K562 (cell line): Measurements from ENCODE around the gene RPS19BP1. TPM values are rescaled to one million over a fixed set of nuclear protein-coding genes. Genes with fewer than 3 reads are reported as not detected.
A peak's percentile ranks its signal among the peaks of the same experiment; 100 is the strongest.

Experiments
- CBFB ChIP-seq: sonication (generic); formaldehyde crosslinking; IDR thresholded peaks from 2 replicates; pipeline ENCODE4 v1.4.0; 2020; ENCODE audit warnings: mild to moderate bottlenecking, missing genetic modification reagents
- CEBPB ChIP-seq: fragments of 450-650 bp; IDR thresholded peaks from 2 replicates; pipeline ENCODE4 v1.6.1; 2016; ENCODE audit warnings: missing genetic modification characterization, missing compliant biosample characterization
- GTF2E2 ChIP-seq: fragments of 200-800 bp; sonication (Bioruptor generic); IDR thresholded peaks from 2 replicates; pipeline ENCODE4 v1.6.1; 2016; ENCODE audit warnings: missing genetic modification characterization, missing compliant biosample characterization
- HLTF ChIP-seq: fragments of 450-650 bp; IDR thresholded peaks from 2 replicates; pipeline ENCODE4 v1.6.1; 2016
- NFE2 ChIP-seq: IDR thresholded peaks from 2 replicates; pipeline ENCODE4 v1.6.1; 2014; ENCODE audit warnings: antibody characterized with exemption, low read depth
- NR1H2 ChIP-seq: sonication (generic); formaldehyde crosslinking; IDR thresholded peaks from 2 replicates; pipeline ENCODE4 v1.4.0; 2020; ENCODE audit warnings: mild to moderate bottlenecking, missing genetic modification reagents
- SLC30A9 ChIP-seq: fragments of 250-450 bp; sonication (Bioruptor Pico); IDR thresholded peaks from 2 replicates; pipeline ENCODE4 v1.8.0; 2022; ENCODE audit warnings: mild to moderate bottlenecking, moderate library complexity
- SMAD4 ChIP-seq: fragments of 250-450 bp; sonication (Bioruptor Pico); conservative IDR thresholded peaks from 2 replicates; pipeline ENCODE4 v1.8.0; 2021; ENCODE audit warnings: inconsistent platforms, mild to moderate bottlenecking, moderate library complexity
- SNIP1 ChIP-seq: fragments of 450-650 bp; IDR thresholded peaks from 2 replicates; pipeline ENCODE4 v1.7.1; 2017; ENCODE audit warnings: low read depth, mild to moderate bottlenecking
- TCF3 ChIP-seq: sonication (generic); formaldehyde crosslinking; IDR thresholded peaks from 2 replicates; pipeline ENCODE4 v1.4.0; 2020; ENCODE audit warnings: mild to moderate bottlenecking, missing genetic modification reagents
- XRCC3 ChIP-seq: fragments of 450-650 bp; IDR thresholded peaks from 2 replicates; pipeline ENCODE4 v1.6.1; 2017; ENCODE audit warnings: mild to moderate bottlenecking, moderate library complexity
- ZBTB43 ChIP-seq: sonication (generic); formaldehyde crosslinking; IDR thresholded peaks from 2 replicates; pipeline ENCODE4 v1.8.0; 2023; ENCODE audit warnings: mild to moderate bottlenecking, missing genetic modification reagents
- ZNF436 ChIP-seq: fragments of 250-450, 450-650 bp; sonication (Bioruptor Pico); formaldehyde crosslinking; IDR thresholded peaks from 2 replicates; pipeline ENCODE4 v1.7.0; 2020; ENCODE audit warnings: mild to moderate bottlenecking
- ZNF644 ChIP-seq: fragments of 200-800 bp; sonication (Bioruptor generic); IDR thresholded peaks from 2 replicates; pipeline ENCODE4 v1.6.1; 2016; ENCODE audit warnings: low read depth, missing genetic modification characterization, missing compliant biosample characterization
- polyA plus RNA-seq, 8 experiments: library from polyadenylated mRNA; depleted of rRNA in 4 of 8; stranded (reverse) in 5 of 8; unstranded in 3 of 8; fragments of >200 nt; fragmentation: Nextera tagmentation in 2 of 8; fragmentation: Illumina TruSeq in 1 of 8; extraction: Ambion mirVana in 2 of 8; extraction: Trizol in 1 of 8; gene quantifications; 2 replicates each; pipeline versions ENCODE4 v1.2.1 to v1.2.3, GENCODE V29; 2011 to 2014; ENCODE audit warnings: inconsistent platforms in 1 of 8, missing spikeins in 1 of 8
- total RNA-seq, 7 experiments: library from RNA; depleted of rRNA in 6 of 7; stranded (reverse); fragments of >200 nt in 6 of 7; fragmentation: Illumina TruSeq in 2 of 7; extraction: Trizol in 2 of 7; gene quantifications; 2 replicates each; pipeline versions ENCODE4 v1.2.1 to v1.2.3, GENCODE V29; 2011 to 2021; ENCODE audit warnings: low replicate concordance in 1 of 7
- TF ChIP-seq, protein P1 (sequence below): fragments of 250-450 bp; sonication (Bioruptor Pico); IDR thresholded peaks from 2 replicates; pipeline ENCODE4 v1.4.0; 2020; ENCODE audit warnings: mild to moderate bottlenecking, moderate library complexity
- TF ChIP-seq, protein P2 (sequence below): fragments of 450-650 bp; IDR thresholded peaks from 2 replicates; pipeline ENCODE4 v1.7.1; 2018; ENCODE audit warnings: mild to moderate bottlenecking, low read depth; ENCODE audit not compliant: partially characterized antibody
- TF ChIP-seq, protein P3 (sequence below): sonication (generic); formaldehyde crosslinking; IDR thresholded peaks from 2 replicates; pipeline ENCODE4 v1.5.0; 2020; ENCODE audit warnings: missing genetic modification reagents
- TF ChIP-seq, protein P4 (sequence below): sonication (generic); IDR thresholded peaks from 2 replicates; pipeline ENCODE4 v1.6.1; 2016

RPS19BP1 gene
- total and polyA plus RNA-seq, 9 of the 15 experiments (the other 6 are each of a cell fraction or from before 2014, with no cell fraction given): 3.0 to 223 (median 84.3) TPM

DNA sequence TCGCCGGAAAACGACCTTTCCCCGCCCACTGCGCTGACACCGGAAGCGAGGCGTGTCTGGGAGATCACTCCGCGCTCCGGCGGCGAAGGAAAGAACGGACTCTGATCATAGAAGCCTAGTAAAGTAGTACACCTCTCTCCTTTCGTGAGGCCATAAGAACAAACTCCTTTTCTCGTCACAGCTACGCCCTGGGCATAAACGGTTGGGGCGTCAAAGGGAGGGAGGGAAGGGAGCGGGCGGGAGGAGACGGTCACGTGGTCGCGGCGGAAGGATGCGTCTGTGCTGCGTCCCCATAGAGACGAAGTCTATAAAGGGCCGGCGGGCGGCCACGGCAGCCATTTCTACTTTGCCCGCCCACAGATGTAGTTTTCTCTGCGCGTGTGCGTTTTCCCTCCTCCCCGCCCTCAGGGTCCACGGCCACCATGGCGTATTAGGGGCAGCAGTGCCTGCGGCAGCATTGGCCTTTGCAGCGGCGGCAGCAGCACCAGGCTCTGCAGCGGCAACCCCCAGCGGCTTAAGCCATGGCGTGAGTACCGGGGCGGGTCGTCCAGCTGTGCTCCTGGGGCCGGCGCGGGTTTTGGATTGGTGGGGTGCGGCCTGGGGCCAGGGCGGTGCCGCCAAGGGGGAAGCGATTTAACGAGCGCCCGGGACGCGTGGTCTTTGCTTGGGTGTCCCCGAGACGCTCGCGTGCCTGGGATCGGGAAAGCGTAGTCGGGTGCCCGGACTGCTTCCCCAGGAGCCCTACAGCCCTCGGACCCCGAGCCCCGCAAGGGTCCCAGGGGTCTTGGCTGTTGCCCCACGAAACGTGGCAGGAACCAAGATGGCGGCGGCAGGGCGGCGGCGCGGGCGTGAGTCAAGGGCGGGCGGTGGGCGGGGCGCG is 12.1 kb downstream of the RPS19BP1 start, which contains the start of gene ATF4 (continued):
- TF ChIP-seq GTF2E2 (tag) (peak; percentile 95), SMAD4 (CRISPR knock-in tag) (peak; percentile 85), HLTF (0 out of 2 replicates have a peak, but pooled peaks have one; percentile 33), NR1H2 (CRISPR knock-in tag) (peak; percentile 83; the same call in 1 of the 2 replicates), ZNF644 (tag) (peak; percentile 63; the same call in 1 of the 2 replicates), XRCC3 (no peak), SNIP1 (no peak), CBFB (CRISPR knock-in tag) (0 out of 2 replicates have a peak, but pooled peaks have one; percentile 57), ZNF436 (peak; percentile 60; the same call in 1 of the 2 replicates), NFE2 (no peak), TCF3 (CRISPR knock-in tag) (peak; percentile 12; the same call in 1 of the 2 replicates), ZBTB43 (peak; percentile 64; the same call in 1 of the 2 replicates), CEBPB (tag) (no peak), SLC30A9 (CRISPR knock-in tag) (no peak)
- TF ChIP-seq, protein P1, sequence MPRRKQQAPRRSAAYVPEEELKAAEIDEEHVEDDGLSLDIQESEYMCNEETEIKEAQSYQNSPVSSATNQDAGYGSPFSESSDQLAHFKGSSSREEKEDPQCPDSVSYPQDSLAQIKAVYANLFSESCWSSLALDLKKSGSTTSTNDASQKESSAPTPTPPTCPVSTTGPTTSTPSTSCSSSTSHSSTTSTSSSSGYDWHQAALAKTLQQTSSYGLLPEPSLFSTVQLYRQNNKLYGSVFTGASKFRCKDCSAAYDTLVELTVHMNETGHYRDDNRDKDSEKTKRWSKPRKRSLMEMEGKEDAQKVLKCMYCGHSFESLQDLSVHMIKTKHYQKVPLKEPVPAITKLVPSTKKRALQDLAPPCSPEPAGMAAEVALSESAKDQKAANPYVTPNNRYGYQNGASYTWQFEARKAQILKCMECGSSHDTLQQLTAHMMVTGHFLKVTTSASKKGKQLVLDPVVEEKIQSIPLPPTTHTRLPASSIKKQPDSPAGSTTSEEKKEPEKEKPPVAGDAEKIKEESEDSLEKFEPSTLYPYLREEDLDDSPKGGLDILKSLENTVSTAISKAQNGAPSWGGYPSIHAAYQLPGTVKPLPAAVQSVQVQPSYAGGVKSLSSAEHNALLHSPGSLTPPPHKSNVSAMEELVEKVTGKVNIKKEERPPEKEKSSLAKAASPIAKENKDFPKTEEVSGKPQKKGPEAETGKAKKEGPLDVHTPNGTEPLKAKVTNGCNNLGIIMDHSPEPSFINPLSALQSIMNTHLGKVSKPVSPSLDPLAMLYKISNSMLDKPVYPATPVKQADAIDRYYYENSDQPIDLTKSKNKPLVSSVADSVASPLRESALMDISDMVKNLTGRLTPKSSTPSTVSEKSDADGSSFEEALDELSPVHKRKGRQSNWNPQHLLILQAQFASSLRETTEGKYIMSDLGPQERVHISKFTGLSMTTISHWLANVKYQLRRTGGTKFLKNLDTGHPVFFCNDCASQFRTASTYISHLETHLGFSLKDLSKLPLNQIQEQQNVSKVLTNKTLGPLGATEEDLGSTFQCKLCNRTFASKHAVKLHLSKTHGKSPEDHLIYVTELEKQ: no peak
- TF ChIP-seq, protein P2, sequence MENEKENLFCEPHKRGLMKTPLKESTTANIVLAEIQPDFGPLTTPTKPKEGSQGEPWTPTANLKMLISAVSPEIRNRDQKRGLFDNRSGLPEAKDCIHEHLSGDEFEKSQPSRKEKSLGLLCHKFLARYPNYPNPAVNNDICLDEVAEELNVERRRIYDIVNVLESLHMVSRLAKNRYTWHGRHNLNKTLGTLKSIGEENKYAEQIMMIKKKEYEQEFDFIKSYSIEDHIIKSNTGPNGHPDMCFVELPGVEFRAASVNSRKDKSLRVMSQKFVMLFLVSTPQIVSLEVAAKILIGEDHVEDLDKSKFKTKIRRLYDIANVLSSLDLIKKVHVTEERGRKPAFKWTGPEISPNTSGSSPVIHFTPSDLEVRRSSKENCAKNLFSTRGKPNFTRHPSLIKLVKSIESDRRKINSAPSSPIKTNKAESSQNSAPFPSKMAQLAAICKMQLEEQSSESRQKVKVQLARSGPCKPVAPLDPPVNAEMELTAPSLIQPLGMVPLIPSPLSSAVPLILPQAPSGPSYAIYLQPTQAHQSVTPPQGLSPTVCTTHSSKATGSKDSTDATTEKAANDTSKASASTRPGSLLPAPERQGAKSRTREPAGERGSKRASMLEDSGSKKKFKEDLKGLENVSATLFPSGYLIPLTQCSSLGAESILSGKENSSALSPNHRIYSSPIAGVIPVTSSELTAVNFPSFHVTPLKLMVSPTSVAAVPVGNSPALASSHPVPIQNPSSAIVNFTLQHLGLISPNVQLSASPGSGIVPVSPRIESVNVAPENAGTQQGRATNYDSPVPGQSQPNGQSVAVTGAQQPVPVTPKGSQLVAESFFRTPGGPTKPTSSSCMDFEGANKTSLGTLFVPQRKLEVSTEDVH: peak; percentile 84
- TF ChIP-seq, protein P3, sequence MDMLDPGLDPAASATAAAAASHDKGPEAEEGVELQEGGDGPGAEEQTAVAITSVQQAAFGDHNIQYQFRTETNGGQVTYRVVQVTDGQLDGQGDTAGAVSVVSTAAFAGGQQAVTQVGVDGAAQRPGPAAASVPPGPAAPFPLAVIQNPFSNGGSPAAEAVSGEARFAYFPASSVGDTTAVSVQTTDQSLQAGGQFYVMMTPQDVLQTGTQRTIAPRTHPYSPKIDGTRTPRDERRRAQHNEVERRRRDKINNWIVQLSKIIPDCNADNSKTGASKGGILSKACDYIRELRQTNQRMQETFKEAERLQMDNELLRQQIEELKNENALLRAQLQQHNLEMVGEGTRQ (CRISPR knock-in tag): peak; percentile 95
- TF ChIP-seq, protein P4, sequence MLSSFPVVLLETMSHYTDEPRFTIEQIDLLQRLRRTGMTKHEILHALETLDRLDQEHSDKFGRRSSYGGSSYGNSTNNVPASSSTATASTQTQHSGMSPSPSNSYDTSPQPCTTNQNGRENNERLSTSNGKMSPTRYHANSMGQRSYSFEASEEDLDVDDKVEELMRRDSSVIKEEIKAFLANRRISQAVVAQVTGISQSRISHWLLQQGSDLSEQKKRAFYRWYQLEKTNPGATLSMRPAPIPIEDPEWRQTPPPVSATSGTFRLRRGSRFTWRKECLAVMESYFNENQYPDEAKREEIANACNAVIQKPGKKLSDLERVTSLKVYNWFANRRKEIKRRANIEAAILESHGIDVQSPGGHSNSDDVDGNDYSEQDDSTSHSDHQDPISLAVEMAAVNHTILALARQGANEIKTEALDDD: no peak
